ENCODE measurements around the gene MSRB3.

- no peak for TF ChIP-seq EP300 (IDR thresholded peaks at IDR 0.05; ENCODE audit: low read depth)
- TF ChIP-seq, protein P1, sequence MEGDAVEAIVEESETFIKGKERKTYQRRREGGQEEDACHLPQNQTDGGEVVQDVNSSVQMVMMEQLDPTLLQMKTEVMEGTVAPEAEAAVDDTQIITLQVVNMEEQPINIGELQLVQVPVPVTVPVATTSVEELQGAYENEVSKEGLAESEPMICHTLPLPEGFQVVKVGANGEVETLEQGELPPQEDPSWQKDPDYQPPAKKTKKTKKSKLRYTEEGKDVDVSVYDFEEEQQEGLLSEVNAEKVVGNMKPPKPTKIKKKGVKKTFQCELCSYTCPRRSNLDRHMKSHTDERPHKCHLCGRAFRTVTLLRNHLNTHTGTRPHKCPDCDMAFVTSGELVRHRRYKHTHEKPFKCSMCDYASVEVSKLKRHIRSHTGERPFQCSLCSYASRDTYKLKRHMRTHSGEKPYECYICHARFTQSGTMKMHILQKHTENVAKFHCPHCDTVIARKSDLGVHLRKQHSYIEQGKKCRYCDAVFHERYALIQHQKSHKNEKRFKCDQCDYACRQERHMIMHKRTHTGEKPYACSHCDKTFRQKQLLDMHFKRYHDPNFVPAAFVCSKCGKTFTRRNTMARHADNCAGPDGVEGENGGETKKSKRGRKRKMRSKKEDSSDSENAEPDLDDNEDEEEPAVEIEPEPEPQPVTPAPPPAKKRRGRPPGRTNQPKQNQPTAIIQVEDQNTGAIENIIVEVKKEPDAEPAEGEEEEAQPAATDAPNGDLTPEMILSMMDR (IDR thresholded peaks at IDR 0.05): no peak
- no peak for TF ChIP-seq POLR2AphosphoS5 (IDR thresholded peaks at IDR 0.05)
Observed at GRCh38 chr12:65333649-65334048, 55.2 kb downstream of the MSRB3 start.
